Astrocyte (in vitro differentiated cells and primary cell): ENCODE measurements around the gene TPH2. TPM values are rescaled to one million over a fixed set of nuclear protein-coding genes. Genes with fewer than 3 reads are reported as not detected.

Experiments used
- DNase-seq: peaks from one replicate; pipeline ENCODE4 v3.0.0-alpha.2; 2010; ENCODE audit warnings: low read depth
- FAIRE-seq: peaks from 2 replicates; lab custom pipeline; 2011; peaks lifted over from hg19 to GRCh38; lab: Jason Lieb, UNC
- H2AFZ ChIP-seq: 2 replicates; pipeline ENCODE4 v1.6.0; 2012; ENCODE audit warnings: low read depth, low read length, inconsistent platforms
- H3K27ac ChIP-seq: 2 replicates; pipeline ENCODE4 v1.5.1; 2011; ENCODE audit warnings: low read depth, low read length, inconsistent platforms
- H3K27me3 ChIP-seq: 2 replicates; pipeline ENCODE4 v1.6.0; 2011; ENCODE audit warnings: low read length, inconsistent platforms; ENCODE audit not compliant: insufficient read depth
- H3K36me3 ChIP-seq: 2 replicates; pipeline ENCODE4 v1.5.1; 2011; ENCODE audit warnings: low read length, inconsistent platforms; ENCODE audit not compliant: insufficient read depth
- H3K4me1 ChIP-seq: 2 replicates; pipeline ENCODE4 v1.5.1; 2011; ENCODE audit warnings: low read length, inconsistent platforms; ENCODE audit not compliant: insufficient read depth
- H3K4me2 ChIP-seq: 2 replicates; pipeline ENCODE4 v1.6.0; 2012; ENCODE audit warnings: low read length, inconsistent platforms
- H3K4me3 ChIP-seq: 2 replicates; pipeline ENCODE4 v1.5.1; 2011; ENCODE audit warnings: low read depth, mild to moderate bottlenecking, low read length, inconsistent platforms; ENCODE audit not compliant: insufficient read depth
- H3K79me2 ChIP-seq: 2 replicates; pipeline ENCODE4 v1.6.0; 2012; ENCODE audit warnings: mild to moderate bottlenecking, low read length, inconsistent platforms; ENCODE audit not compliant: insufficient read depth
- H3K9ac ChIP-seq: 2 replicates; pipeline ENCODE4 v1.6.0; 2012; ENCODE audit warnings: mild to moderate bottlenecking, low read length, inconsistent platforms
- H3K9me3 ChIP-seq: 2 replicates; pipeline ENCODE4 v1.5.1; 2012; ENCODE audit warnings: low read depth, mild to moderate bottlenecking, low read length, inconsistent platforms; ENCODE audit not compliant: insufficient read depth
- H4K20me1 ChIP-seq: 2 replicates; pipeline ENCODE4 v1.6.0; 2012; ENCODE audit warnings: low read length, inconsistent platforms; ENCODE audit not compliant: insufficient read depth
- H3K27ac Mint-ChIP-seq: one replicate; pipeline ENCODE4 v1.8.0; 2021; ENCODE audit warnings: mild to moderate bottlenecking, mixed read lengths; ENCODE audit not compliant: unreplicated experiment
- H3K27me3 Mint-ChIP-seq: one replicate; pipeline ENCODE4 v1.8.0; 2021; ENCODE audit warnings: low read depth, mixed read lengths; ENCODE audit not compliant: unreplicated experiment
- H3K36me3 Mint-ChIP-seq: one replicate; pipeline ENCODE4 v1.8.0; 2021; ENCODE audit warnings: low read depth, mixed read lengths; ENCODE audit not compliant: unreplicated experiment
- H3K4me1 Mint-ChIP-seq: one replicate; pipeline ENCODE4 v1.8.0; 2021; ENCODE audit warnings: low read depth, mixed read lengths; ENCODE audit not compliant: unreplicated experiment
- H3K4me3 Mint-ChIP-seq: one replicate; pipeline ENCODE4 v1.8.0; 2021; ENCODE audit warnings: mild to moderate bottlenecking, moderate library complexity, mixed read lengths; ENCODE audit not compliant: unreplicated experiment
- H3K9me3 Mint-ChIP-seq: one replicate; pipeline ENCODE4 v1.8.0; 2021; ENCODE audit warnings: mild to moderate bottlenecking, mixed read lengths; ENCODE audit not compliant: unreplicated experiment
- CTCF ChIP-seq: IDR thresholded peaks from 2 replicates; pipeline ENCODE4 v1.5.1; 2011; ENCODE audit warnings: low read depth, mild to moderate bottlenecking, inconsistent platforms, low read length, moderate library complexity; ENCODE audit not compliant: insufficient read depth
- EZH2 ChIP-seq: IDR thresholded peaks from 2 replicates; pipeline ENCODE4 v1.6.1; 2012; ENCODE audit warnings: mild to moderate bottlenecking, low read length, inconsistent platforms; ENCODE audit not compliant: insufficient read depth
- total RNA-seq: library from RNA; stranded (reverse); gene quantifications from 2 replicates; pipeline ENCODE4 v1.2.1, GENCODE V29; 2021

Gene TPH2
- total RNA-seq, 1 donor from 2014 or later: 0.30 TPM

- H3K79me2 ChIP-seq: no peaks in the 10 kb centered on the region
- H3K36me3 Mint-ChIP-seq: no peaks in the 10 kb centered on the region
- H3K27ac Mint-ChIP-seq: no peak overlapping the region
- DNase-seq (peak; percentile 46), FAIRE-seq (peak; percentile 93)
- no peaks in the 10 kb centered on the region for H4K20me1 ChIP-seq
- no peak overlapping the region for H3K27ac ChIP-seq
- H3K9me3 Mint-ChIP-seq: no peaks in the 10 kb centered on the region
- no peak overlapping the region for H3K4me3 Mint-ChIP-seq
- TF ChIP-seq CTCF: peak; percentile 88
- no peak for TF ChIP-seq EZH2
- no peaks in the 10 kb centered on the region for H3K36me3 ChIP-seq
- H3K4me3 ChIP-seq: no peak overlapping the region
- no peaks in the 10 kb centered on the region for H3K27me3 ChIP-seq
- H2AFZ ChIP-seq: no peak overlapping the region
- H3K4me2 ChIP-seq: no peak overlapping the region
- H3K9me3 ChIP-seq: no peaks in the 10 kb centered on the region
- H3K27me3 Mint-ChIP-seq: peaks cover 5% of the 10 kb centered on the region
- peaks cover 5% of the 10 kb centered on the region for H3K4me1 Mint-ChIP-seq
- no peak overlapping the region for H3K9ac ChIP-seq
- peaks cover under 1% of the 10 kb centered on the region for H3K4me1 ChIP-seq
These were observed 78.5 kb downstream of the TPH2 start for GRCh38 chr12:72017054-72017651.

- H2AFZ ChIP-seq: no peak overlapping the region
- H3K9ac ChIP-seq: no peak overlapping the region
- Mint-ChIP-seq H3K27ac (no peak overlapping the region), H3K27me3 (peaks cover 5% of the 10 kb centered on the region), H3K9me3 (no peaks in the 10 kb centered on the region), H3K36me3 (no peaks in the 10 kb centered on the region), H3K4me3 (no peak overlapping the region), H3K4me1 (peaks cover 2% of the 10 kb centered on the region)
- no peak overlapping the region for H3K4me3 ChIP-seq
- H3K36me3 ChIP-seq: no peaks in the 10 kb centered on the region
- H3K79me2 ChIP-seq: no peaks in the 10 kb centered on the region
- H3K27me3 ChIP-seq: no peaks in the 10 kb centered on the region
- H4K20me1 ChIP-seq: no peaks in the 10 kb centered on the region
- DNase-seq (no peak), FAIRE-seq (no peak)
- H3K4me1 ChIP-seq: no peaks in the 10 kb centered on the region
- no peak overlapping the region for H3K27ac ChIP-seq
- no peaks in the 10 kb centered on the region for H3K9me3 ChIP-seq
- TF ChIP-seq EZH2: no peak
- no peak for TF ChIP-seq CTCF
- H3K4me2 ChIP-seq: no peak overlapping the region
These were observed 79.4 kb downstream of the TPH2 start for GRCh38 chr12:72018036-72018435.

GRCh38 chr12:72024613-72025012, 86.0 kb downstream of the TPH2 start:
- no peak for DNase-seq
- H3K27ac Mint-ChIP-seq: no peak overlapping the region

More at GRCh38 chr12:72024613-72025012, 86.0 kb downstream of the TPH2 start:
- Histone ChIP-seq H3K4me3 (no peak overlapping the region), H3K79me2 (no peaks in the 10 kb centered on the region), H3K36me3 (no peaks in the 10 kb centered on the region), H3K9me3 (no peaks in the 10 kb centered on the region), H3K27me3 (no peaks in the 10 kb centered on the region), H3K4me1 (no peaks in the 10 kb centered on the region), H3K27ac (no peak overlapping the region), H3K9ac (no peak overlapping the region), H2AFZ (no peak overlapping the region), H3K4me2 (no peak overlapping the region), H4K20me1 (no peaks in the 10 kb centered on the region)
- TF ChIP-seq CTCF (no peak), EZH2 (no peak)
- Mint-ChIP-seq H3K4me1 (peaks cover 2% of the 10 kb centered on the region), H3K27me3 (no peaks in the 10 kb centered on the region), H3K4me3 (no peak overlapping the region), H3K36me3 (no peaks in the 10 kb centered on the region), H3K9me3 (no peaks in the 10 kb centered on the region)
- FAIRE-seq: no peak
